Measurements from ENCODE around the gene WDR74. TPM values are rescaled to one million over a fixed set of nuclear protein-coding genes. Genes with fewer than 3 reads are reported as not detected.
"Not testable (repeated sequence)": the region's sequence is repeated elsewhere in the genome, so short reads cannot be mapped to it uniquely, and the experiment has no call there.

The WDR74 gene
- total RNA-seq, 3 donors from 2014 or later: 228 to 254 (median 235) TPM

GRCh38 chr11:62854013-62854824, 14.8 kb upstream of the WDR74 start:
- H3K9me3 Mint-ChIP-seq: no peaks in the 10 kb centered on the region
- peak overlapping the region; percentile 97 for H3K4me3 Mint-ChIP-seq
- DNase-seq (no peak), ATAC-seq (no peak)
- no peaks in the 10 kb centered on the region for H3K27me3 Mint-ChIP-seq (ENCODE audit: low read depth)
- peaks cover 47% of the 10 kb centered on the region for H3K4me1 Mint-ChIP-seq (ENCODE audit: low read depth)
- H3K36me3 Mint-ChIP-seq (ENCODE audit: insufficient read depth): peaks cover 40% of the 10 kb centered on the region

DNA sequence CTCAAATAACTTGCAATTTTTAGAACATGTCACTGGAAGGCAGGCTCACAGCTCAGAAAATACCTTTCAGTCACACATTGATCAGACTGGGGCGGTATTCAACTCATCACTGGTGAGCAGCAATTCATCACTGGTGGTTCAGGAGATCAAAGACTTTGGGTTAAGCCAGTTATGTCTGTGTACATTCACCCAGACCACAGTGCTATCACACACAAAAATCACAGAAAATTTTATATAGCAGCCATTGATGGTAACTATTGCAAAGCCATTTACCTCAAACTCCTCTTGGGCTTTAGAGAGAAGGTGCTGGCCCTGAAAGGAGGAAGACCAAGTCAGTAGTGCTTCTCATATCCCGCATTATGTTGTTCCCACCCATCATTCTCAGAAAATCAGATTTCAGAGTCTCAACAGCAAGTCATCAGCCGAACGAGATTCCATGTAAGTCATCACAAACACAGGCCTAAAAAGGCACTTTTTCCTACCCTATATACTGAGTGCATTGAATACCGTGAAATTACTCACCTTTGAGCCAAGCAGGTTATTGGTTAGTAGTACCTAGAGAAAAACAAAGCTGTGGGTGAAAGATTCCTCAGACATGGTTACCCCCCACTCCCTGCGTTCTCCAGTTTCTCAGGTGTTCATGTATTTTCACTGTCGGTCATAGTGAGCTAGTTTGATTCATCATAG, 14.0 kb upstream of the WDR74 start:
- Mint-ChIP-seq H3K36me3 (ENCODE audit: insufficient read depth) (peaks cover 40% of the 10 kb centered on the region), H3K4me3 (peak overlapping the region; percentile 97), H3K4me1 (ENCODE audit: low read depth) (peaks cover 47% of the 10 kb centered on the region), H3K9me3 (no peaks in the 10 kb centered on the region), H3K27me3 (ENCODE audit: low read depth) (no peaks in the 10 kb centered on the region)
- DNase-seq (no peak), ATAC-seq (peak; percentile 6 to 16)

DNA sequence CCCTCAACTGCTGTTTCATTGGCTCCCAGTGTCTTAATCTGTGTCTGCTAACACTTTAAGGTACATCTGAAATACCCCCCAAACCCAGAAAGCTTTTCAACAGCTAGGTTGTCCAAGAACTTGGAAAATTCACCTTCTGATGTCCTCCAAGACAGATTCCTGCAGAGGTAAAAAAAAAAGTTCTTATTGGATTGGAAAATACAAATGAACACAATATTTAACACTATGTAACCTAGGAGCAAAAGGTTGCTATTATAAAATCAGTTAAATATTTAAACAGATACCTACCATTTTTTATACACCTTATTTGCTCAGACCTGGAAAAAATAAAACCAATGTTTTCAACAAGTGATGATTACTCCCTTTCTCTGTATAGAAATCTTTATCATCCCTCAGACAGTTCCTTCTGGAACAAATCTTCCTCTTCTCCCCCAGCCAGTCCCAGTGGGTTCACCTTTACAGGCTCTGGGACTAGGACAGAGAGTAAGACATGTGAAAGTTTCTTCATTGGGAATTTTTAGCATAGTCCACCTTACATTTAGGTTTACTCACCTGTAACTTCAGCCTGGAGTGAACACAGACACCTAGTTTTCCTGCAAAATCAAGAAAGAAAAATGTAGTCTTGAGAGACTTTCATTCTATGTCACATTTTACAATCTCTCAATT, 13.3 kb upstream of the WDR74 start:
- H3K27me3 Mint-ChIP-seq (ENCODE audit: low read depth): no peaks in the 10 kb centered on the region
- ATAC-seq: no peak
- DNase-seq: no peak
- peak overlapping the region; percentile 97 for H3K4me3 Mint-ChIP-seq
- H3K36me3 Mint-ChIP-seq (ENCODE audit: insufficient read depth): peaks cover 40% of the 10 kb centered on the region
- peaks cover 41% of the 10 kb centered on the region for H3K4me1 Mint-ChIP-seq (ENCODE audit: low read depth)
- H3K9me3 Mint-ChIP-seq: no peaks in the 10 kb centered on the region

GRCh38 chr11:62851807-62852522, 12.6 kb upstream of the WDR74 start:
- Mint-ChIP-seq H3K9me3 (no peaks in the 10 kb centered on the region), H3K4me1 (ENCODE audit: low read depth) (peaks cover 38% of the 10 kb centered on the region), H3K36me3 (ENCODE audit: insufficient read depth) (peaks cover 40% of the 10 kb centered on the region), H3K4me3 (peak overlapping the region; percentile 97), H3K27me3 (ENCODE audit: low read depth) (no peaks in the 10 kb centered on the region)
- no peak for DNase-seq
- ATAC-seq: no peak

DNA sequence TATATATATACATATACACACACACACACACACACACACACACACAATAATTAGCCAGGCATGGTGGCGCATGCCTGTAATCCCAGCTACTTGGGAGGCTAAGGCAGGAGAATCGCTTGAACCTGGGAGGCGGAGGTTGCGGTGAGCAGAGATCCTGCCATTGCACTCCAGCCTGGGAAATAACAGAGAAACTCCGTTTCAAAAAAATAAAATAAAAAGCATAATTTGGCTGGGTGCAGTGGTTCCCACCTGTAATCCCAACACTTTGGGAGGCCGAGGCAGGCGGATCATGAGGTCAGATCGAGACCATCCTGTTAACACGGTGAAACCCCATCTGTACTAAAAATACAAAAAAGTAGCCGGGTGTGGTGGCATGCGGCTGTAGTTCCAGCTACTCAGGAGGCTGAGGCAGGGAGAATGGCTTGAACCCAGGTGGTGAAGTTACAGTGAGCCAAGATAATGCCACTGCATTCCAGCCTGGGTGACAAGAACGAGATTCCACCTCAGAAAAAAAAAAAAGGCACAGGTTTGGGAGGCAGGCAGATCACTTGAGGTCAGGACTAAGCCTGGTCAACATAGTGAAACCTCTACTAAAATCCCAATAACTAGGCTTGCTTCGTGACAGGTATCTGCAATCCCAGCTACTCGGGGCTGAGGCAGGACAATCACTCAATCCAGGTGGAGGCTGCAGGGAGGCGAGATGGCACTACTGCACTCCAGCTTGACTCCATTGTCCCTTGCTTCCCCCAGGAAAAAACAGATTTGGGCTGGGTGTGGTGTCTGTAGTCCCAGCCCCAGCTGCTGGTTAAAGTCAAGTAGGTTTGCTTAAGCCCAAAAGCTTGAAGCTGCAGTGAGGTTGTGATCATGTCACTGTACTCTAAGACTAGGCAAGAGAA, 11.8 kb upstream of the WDR74 start:
- Mint-ChIP-seq H3K4me1 (ENCODE audit: low read depth) (peaks cover 35% of the 10 kb centered on the region), H3K4me3 (peak overlapping the region; percentile 97), H3K27me3 (ENCODE audit: low read depth) (no peaks in the 10 kb centered on the region), H3K9me3 (no peaks in the 10 kb centered on the region), H3K36me3 (ENCODE audit: insufficient read depth) (peaks cover 40% of the 10 kb centered on the region)
- ATAC-seq (peak; percentile 4 to 11), DNase-seq (no peak)

GRCh38 chr11:62847767-62848314, 8.5 kb upstream of the WDR74 start:
- ATAC-seq: no peak
- H3K27me3 Mint-ChIP-seq (ENCODE audit: low read depth): no peaks in the 10 kb centered on the region
- no peaks in the 10 kb centered on the region for H3K9me3 Mint-ChIP-seq
- H3K4me3 Mint-ChIP-seq: no peak overlapping the region
- peaks cover 13% of the 10 kb centered on the region for H3K36me3 Mint-ChIP-seq (ENCODE audit: insufficient read depth)
- H3K4me1 Mint-ChIP-seq (ENCODE audit: low read depth): peaks cover 14% of the 10 kb centered on the region
- no peak for DNase-seq

DNA sequence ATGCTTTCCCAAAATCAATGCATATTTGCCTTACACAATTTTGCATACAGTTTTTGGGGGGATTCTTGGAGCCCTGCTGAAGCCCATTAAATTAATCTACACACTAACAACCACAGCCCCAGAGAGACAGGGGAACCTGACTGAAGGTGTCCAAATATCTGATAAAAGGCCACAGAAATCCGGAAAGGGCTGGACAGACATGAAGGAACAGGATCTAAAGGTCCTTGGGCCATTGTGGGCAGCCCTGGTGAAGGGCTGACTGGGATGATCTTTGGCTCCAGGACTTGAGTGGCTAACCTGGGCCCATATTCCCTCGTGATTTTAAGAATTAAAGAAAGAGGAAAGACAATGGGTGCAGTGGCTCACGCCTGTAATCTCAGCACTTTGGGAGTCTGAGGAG, 6.8 kb upstream of the WDR74 start:
- no peak overlapping the region for H3K4me3 Mint-ChIP-seq
- no peaks in the 10 kb centered on the region for H3K36me3 Mint-ChIP-seq (ENCODE audit: insufficient read depth)

DNA sequence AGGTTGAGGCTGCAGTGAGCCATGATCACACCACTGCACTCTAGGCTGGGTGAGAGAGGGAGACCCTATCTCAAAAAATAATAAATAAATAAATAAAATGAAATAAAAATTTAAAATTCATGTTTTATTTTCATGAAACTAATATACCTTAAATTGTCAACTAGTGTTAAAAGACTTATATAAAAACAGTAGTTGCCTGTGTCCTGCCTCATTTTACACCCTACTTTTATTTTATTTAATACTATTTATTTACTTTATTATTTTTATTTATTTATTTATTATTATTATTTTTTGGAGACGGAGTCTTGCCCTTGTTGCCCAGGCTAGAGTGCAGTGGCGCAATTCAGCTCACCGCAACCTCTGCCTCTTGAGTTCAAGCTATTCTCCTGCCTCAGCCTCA, 4.8 kb upstream of the WDR74 start:
- Mint-ChIP-seq H3K36me3 (ENCODE audit: insufficient read depth) (peaks cover 3% of the 10 kb centered on the region), H3K4me3 (no peak overlapping the region), H3K9me3 (no peaks in the 10 kb centered on the region), H3K27me3 (ENCODE audit: low read depth) (no peaks in the 10 kb centered on the region), H3K4me1 (ENCODE audit: low read depth) (peaks cover 8% of the 10 kb centered on the region)
- ATAC-seq (no peak), DNase-seq (no peak)

More for the DNA sequence above, 6.8 kb upstream of the WDR74 start:
- H3K4me1 Mint-ChIP-seq (ENCODE audit: low read depth): no peaks in the 10 kb centered on the region
- ATAC-seq (no peak), DNase-seq (no peak)
- no peaks in the 10 kb centered on the region for H3K27me3 Mint-ChIP-seq (ENCODE audit: low read depth)
- no peaks in the 10 kb centered on the region for H3K9me3 Mint-ChIP-seq

DNA sequence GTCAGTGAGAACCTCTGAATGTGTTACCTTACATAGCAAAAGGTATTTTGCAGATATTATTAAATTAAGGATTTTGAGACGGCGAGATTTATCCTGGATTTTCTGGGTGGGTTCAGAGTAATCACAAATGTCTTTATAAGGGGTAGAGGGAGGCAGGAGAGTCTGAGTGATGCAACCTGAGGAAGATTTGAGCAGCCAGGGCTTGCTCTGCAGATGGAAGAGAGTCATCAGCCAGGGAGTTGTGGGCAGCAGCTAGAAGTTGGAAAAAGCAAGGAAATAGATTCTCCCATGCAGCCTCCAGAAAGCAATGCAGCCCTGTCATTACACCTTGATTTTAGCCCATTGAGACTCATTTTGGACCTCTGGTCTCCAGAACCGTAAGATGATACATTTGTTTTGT, 4.1 kb upstream of the WDR74 start:
- no peak overlapping the region for H3K4me3 Mint-ChIP-seq
- no peaks in the 10 kb centered on the region for H3K27me3 Mint-ChIP-seq (ENCODE audit: low read depth)
- no peaks in the 10 kb centered on the region for H3K9me3 Mint-ChIP-seq
- DNase-seq: no peak
- peaks cover 5% of the 10 kb centered on the region for H3K36me3 Mint-ChIP-seq (ENCODE audit: insufficient read depth)
- H3K4me1 Mint-ChIP-seq (ENCODE audit: low read depth): peaks cover 12% of the 10 kb centered on the region
- no peak for ATAC-seq

GRCh38 chr11:62842891-62843290, 3.5 kb upstream of the WDR74 start:
- H3K9me3 Mint-ChIP-seq; DNase-seq; H3K36me3 Mint-ChIP-seq (ENCODE audit: insufficient read depth); H3K4me3 Mint-ChIP-seq; H3K27me3 Mint-ChIP-seq (ENCODE audit: low read depth); ATAC-seq: not testable (repeated sequence)
- peaks cover 12% of the 10 kb centered on the region for H3K4me1 Mint-ChIP-seq (ENCODE audit: low read depth)

GRCh38 chr11:62842171-62842741, 2.9 kb upstream of the WDR74 start:
- peaks cover 9% of the 10 kb centered on the region for H3K36me3 Mint-ChIP-seq (ENCODE audit: insufficient read depth)
- DNase-seq (peak; percentile 17), ATAC-seq (no peak)
- peaks cover 17% of the 10 kb centered on the region for H3K4me1 Mint-ChIP-seq (ENCODE audit: low read depth)
- H3K9me3 Mint-ChIP-seq: no peaks in the 10 kb centered on the region
- H3K4me3 Mint-ChIP-seq: no peak overlapping the region
- no peaks in the 10 kb centered on the region for H3K27me3 Mint-ChIP-seq (ENCODE audit: low read depth)

DNA sequence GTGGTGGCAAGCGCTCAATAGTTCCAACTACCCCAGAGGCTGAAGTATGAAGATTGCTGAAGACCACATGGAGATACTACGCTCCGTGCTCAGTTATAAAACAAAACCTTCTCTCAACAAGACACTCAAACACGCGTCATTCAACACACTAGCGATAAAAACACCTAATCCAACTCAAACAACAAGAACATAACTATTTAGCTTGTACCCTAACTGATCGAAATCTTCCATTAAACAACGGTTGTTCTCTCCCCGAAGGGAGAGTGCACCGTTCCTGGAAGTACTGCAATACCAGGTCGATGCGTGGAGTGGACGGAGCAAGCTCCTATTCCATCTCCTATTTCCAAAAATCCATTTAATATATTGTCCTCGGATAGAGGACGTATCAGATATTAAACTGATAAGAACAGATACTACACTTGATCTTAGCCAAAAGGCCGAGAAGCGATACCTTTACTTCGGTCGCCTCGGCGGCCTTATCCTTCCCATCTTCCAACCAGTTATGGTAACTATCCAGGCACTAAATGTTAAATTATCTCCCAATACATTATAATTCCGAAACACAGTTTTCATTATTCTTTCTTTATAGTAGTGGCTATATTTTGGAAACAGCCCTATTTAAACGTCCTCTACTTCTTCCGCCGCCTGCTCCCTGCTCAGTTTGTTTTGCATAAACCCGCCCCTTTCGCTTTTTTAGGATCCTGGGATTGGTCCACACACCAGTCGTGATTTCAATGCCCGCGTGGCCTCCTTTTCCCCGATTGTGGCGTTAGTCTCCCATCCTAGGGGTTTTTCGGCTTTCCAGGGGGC, 2.2 kb upstream of the WDR74 start:
- H3K4me3 Mint-ChIP-seq: no peak overlapping the region
- H3K27me3 Mint-ChIP-seq (ENCODE audit: low read depth): no peaks in the 10 kb centered on the region
- H3K9me3 Mint-ChIP-seq: no peaks in the 10 kb centered on the region
- DNase-seq (peak; percentile 68), ATAC-seq (peak; percentile 67 to 71)
- H3K4me1 Mint-ChIP-seq (ENCODE audit: low read depth): peaks cover 22% of the 10 kb centered on the region
- peaks cover 11% of the 10 kb centered on the region for H3K36me3 Mint-ChIP-seq (ENCODE audit: insufficient read depth)
